GM19397 (cell line): ENCODE results near the gene PSMD11.
"Not testable (repeated sequence)": the region's sequence is repeated elsewhere in the genome, so short reads cannot be mapped to it uniquely, and the experiment has no call there.

Source experiments
- ATAC-seq: cut with Tn5 transposase; IDR thresholded peaks from one replicate; pipeline ENCODE4 v1.9.1; 2021; ENCODE audit warnings: mild to moderate bottlenecking, moderate library complexity; ENCODE audit not compliant: unreplicated experiment

Gene PSMD11

GRCh38 chr17:32444301-32445073 lies at the start of gene PSMD11:
Gene PSMD11 (plus strand): TSS chr17:32444510. CDS start chr17:32444524, 14 bp downstream.
- peak; percentile 94 for ATAC-seq

GRCh38 chr17:32396343-32396742 lies 48.0 kb upstream of the PSMD11 start:
- no peak for ATAC-seq

DNA sequence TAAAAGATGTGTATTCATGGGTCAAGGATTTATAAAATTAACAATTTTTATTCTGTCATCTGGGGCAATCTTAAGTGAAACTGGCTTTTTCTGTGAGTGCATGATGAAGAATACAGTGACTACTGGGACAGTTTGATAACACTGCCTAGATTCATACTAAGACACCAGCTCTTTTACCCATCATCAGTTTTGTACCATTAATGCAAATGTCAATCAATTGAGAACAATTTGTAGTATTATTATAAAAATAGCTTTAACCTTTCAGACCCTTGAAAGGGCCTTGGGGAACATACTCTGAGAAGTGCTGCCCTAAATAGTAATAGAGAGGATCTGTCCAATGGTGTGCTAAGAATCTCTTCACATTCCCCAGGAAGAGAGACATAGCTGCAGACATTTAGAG lies 45.4 kb upstream of the PSMD11 start:
- ATAC-seq = no peak

DNA sequence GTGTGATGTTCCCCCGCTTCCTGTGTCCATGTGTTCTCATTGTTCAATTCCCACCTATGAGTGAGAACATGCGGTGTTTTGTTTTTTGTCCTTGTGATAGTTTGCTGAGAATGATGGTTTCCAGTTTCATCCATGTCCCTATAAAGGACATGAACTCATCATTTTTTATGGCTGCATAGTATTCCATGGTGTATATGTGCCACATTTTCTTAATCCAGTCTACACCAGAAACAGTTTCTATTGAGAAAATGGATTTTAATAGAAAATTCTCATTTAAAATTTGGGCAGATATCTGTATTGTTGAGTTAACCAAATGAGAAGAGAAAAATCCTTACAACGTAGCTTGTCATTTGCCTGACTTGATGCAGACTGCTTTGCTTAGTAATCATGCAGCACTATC lies 34.2 kb upstream of the PSMD11 start:
- not testable (repeated sequence) for ATAC-seq

DNA sequence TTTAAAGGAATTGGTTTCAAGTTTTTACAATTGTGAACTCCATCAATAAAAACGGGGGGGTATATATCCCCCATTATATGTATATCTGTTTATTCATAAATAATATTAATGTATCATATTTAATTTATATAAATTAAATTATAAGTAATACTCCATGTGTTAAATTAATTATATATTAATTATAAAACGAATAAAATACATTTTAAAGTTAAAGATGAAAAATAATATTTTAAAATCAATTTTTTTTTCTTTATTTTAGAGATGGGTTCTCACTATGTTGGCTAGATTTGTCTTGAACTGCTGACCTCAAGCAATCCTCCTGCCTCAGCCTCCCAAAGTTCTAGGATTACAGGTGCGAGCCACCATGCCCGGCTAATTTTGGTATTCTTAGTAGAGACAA lies 17.4 kb upstream of the PSMD11 start:
- no peak for ATAC-seq

DNA sequence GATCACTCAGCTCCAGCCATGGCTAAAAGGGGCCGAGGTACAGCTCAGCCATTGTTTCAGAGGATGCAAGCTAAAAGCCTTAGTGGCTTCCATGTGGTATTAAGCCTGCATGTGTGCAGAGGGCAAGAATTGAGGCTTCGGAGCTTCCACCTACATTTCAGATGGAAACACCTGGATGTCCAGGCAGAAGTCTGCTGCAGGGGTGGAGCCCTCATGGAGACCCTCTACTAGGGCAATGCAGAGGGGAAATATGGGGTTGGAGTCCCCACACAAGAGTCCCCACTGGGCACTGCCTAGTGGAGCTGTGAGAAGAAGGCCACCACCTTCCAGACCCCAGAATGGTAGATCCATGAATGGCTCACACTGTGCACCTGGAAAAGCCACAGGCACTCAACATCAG lies 14.7 kb upstream of the PSMD11 start:
- no peak for ATAC-seq

GRCh38 chr17:32440722-32441121 lies 3.6 kb upstream of the PSMD11 start:
- ATAC-seq = no peak

DNA sequence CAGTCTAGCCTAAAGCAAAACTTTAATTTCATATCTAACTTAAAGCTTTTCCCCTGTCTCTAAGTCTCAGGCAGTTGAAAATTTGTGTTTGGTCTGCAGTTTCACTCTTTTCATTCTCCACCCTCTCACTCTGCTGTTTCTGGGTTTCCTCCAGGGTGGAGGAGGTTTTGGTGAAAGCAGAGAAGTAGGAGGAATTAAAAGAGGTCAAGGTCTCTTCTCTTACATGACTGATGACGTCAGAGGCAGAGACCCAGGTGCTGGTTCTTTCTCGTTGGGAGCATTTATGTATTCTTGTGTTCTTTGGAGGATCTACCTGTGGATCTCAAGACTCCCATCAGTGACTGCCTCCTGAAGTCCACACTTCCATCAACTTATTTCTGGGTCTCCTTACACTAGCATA lies 2.4 kb upstream of the PSMD11 start:
- ATAC-seq = no peak

DNA sequence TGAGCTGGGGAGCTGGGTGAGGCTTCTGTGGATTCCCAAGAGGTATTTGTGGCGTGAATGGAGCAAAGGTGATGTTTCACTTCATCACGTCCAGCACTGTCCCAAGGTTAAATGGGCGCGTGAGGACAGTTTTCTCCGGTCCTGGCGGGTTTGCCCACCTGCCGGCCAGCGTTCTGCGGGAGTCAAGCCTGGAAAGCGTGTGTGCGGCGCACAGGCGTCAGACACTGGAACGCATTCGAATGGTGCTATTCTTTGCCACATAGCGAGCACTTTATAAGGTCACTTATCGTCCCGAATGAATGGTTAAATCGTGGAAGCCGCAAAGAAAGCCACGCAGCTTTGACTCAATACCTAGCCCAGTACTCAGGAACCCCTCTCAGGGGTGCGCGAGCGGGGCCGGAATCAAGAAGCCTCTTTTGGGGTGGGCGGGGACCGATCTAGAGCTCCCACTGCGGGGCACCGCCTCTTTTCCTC lies 446 bp upstream of the PSMD11 start:
- no peak for ATAC-seq

DNA sequence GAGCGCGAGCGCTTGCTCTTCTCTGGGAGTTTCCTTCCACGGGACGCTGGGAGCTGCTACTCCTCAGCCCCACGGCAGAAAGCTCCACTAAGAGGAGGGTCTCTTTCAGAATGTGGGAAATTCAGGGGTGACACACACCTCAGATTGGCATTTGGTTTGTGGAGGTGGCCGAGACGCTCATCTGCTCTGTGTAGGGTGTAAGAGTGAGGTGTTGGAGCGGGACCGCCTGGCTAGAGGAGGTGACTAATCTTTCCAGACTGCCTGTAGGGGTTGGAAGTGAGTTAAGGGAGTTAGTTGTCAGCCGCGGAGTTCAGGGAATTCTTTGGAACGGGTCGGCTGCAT lies 735 bp downstream of the PSMD11 start:
- no peak for ATAC-seq

DNA sequence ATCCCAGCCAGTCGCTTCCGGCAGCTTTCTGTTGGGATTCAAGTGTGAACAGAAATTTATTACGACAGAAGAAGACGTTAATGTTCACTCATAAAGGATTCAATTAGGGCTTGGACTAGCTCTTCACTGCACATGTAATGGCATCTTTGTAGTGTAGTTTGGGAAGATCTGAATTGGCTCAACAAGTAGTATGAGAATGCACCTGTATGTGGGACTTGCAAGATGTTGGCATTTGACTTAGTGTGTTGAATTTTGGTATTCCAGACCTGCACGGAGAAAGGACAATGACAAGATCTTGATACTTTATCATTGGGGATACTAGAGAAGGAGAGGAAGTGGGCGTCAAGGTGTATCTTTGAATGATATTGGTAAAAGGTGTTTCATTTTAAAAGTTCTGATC lies 1.2 kb downstream of the PSMD11 start:
- no peak for ATAC-seq

GRCh38 chr17:32445971-32446370 lies 1.7 kb downstream of the PSMD11 start:
- ATAC-seq = no peak

DNA sequence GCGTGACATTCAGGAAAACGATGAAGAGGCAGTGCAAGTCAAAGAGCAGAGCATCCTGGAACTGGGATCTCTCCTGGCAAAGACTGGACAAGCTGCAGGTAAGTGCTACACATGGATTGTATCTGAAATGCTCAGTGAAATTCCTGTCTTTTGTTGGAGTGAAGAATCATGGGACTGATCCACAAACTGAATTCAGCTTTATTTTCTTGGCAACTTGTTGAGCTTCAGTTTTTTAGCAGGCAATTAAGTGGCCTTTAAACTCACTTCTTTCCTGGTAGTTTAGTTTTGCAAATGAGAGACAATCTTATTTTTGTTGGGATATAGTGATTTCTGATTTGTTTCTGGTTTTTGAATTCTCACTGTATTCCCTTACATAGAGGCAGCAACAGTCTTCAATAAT lies 2.6 kb downstream of the PSMD11 start:
- no peak for ATAC-seq

GRCh38 chr17:32449963-32450362 lies 5.7 kb downstream of the PSMD11 start:
- no peak for ATAC-seq

DNA sequence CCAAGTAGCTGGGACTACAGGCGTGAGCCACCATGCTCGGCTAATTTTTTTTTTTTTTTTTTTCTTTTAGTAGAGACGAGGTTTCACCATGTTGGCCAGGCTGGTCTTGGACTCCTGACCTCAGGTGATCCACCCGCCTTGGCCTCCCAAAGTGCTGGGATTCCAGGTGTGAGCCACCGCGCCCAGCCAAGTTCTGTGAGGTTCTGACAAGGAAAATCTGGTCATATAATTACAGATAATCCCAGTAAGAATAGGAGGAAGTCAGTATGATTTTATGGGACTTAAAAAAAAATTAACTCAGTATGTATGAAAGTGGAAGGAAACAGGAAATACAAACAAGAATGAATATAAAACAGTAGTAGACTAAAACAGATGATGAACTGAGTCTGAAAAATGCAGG lies 6.1 kb downstream of the PSMD11 start:
- not testable (repeated sequence) for ATAC-seq

DNA sequence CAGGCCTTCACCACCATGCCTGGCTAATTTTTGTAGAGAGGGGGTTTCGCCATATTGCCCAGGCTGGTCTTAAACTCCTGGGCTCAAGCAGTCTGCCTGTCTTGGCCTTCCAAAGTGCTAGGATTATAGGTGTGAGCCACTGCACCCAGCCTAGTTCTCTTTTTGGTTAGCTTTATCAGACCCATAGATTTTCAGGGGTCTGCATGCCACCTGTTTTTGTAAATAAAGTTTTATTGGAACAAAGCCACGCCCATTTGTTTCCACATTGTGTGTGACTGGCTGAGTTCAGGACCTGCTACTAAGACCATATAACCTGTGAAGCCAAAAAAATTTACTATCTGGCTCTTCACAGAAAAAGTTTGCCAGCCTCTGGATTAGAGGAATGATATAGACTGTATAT lies 7.6 kb downstream of the PSMD11 start:
- ATAC-seq = no peak

- ATAC-seq = no peak
Observed at GRCh38 chr17:32452281-32452680, 8.0 kb downstream of the PSMD11 start.

GRCh38 chr17:32453370-32453769 lies 9.1 kb downstream of the PSMD11 start:
- no peak for ATAC-seq

DNA sequence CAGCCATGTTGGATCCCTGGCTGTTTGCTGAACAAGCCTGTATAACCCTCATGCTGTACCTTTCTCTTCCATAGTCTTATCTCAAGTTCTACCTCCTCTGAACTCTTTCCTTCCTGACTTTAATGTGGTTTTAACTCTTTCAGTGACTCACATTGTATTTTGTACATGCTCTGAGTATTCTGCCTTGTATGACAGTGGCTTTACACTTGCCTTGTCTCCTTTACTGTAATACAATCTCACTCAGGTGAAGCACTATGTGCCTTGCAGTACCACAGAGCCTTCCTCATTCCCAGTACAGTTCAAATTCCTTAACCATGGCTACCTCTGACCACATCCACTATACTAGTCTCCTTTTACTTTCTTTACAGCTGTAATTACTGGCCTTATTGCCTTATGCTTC lies 14.1 kb downstream of the PSMD11 start:
- no peak for ATAC-seq

DNA sequence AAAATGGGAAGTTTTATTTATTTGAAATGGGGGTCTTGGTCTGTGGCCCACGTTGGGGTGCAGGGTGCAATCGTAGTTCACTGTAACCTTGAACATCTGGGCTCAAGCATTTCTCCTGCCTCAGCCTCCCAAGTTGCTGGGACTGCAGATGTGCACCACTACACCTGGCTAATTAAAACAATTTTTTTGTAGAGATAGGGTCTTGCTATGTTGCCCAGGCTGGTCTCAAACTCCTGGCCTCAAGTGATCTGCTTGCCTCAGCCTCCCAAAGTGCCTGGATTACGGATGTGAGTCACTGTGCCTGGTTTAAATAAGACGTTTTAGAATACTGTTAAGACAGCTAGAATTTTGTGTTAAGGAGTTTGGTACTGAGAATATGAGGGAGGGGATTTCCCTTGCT lies 15.7 kb downstream of the PSMD11 start:
- ATAC-seq = no peak

- ATAC-seq = no peak
Observed at GRCh38 chr17:32461498-32461852, 17.2 kb downstream of the PSMD11 start.

DNA sequence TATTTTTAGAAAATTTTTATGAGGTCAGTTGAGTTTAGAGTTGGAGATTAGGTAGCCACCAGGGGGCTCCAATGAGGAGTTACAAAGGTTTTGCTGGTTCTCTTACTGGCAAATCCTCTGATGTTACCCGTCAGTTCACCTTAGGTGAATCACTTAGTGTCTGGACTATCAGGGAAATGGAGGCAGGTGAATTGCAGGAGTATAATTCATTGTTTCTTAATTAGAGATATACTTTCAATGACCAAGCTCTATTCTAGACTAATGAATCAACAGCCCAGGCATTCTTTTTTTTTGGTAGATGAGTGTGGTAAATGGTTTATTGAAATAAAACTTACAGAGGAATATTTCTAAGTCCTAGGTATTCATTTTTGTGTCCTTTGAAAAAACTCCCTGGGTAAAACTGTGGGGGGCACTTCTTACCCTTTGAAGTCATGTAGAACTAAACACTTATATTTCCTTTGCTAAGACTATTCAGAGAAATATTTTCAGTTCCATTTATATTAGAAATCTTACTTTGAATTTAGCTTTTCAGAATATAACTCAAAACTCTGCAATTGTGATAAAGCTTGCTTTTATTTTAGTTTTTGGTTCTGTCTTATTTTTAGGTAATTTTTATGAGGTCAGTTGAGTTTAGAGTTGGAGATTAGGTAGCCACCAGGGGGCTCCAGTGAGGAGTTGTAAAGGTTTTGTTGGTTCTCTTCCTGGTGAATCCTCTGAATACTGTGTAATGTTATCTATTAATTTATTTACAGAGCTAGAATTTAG lies 17.7 kb downstream of the PSMD11 start:
- ATAC-seq = no peak
